ENCODE data around the gene CYTH4.

DNA sequence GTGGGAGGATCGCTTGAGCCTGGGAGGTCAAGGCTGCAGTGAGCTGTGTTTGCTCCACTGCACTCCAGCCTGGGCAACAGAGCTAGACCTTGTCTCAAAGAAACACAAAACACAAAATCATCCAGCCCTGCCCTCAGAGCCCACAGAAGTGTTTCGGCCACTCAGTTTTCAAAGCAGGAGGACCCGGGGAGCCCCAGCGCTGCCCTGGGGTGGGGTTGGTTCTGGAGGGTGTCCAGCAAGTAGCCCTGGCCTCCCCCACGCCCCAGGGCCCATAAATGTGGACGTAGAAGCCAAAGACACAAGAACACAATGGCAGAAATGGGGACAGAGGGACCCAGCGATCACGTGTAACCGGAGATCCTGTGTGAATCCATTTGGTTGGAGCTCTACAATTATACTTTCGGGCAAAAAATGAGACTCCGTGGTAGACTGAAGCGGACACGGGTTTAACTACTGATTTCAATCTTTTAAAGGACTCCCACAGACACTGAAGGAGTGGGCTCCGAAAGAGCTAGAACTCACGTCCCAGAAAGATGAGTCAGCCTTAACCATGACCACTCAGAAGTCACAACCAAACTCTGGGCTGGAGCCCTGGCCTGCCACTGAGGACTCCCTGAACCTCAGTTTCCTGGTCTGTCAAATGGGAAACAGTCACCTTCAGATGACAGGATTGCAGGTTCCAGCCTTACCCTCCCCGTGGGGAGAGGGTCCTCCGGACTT is 9.0 kb upstream of the CYTH4 start:
- no peak for TF ChIP-seq ZNF384 (IDR thresholded peaks at IDR 0.05)
- TF ChIP-seq NFRKB (IDR thresholded peaks at IDR 0.05), result no peak
- TF ChIP-seq FOXM1 (IDR thresholded peaks at IDR 0.05; ENCODE audit: borderline replicate concordance), result no peak
- TF ChIP-seq SUZ12 (IDR thresholded peaks at IDR 0.05), result no peak
- no peak for TF ChIP-seq SP1 (IDR thresholded peaks at IDR 0.05)
- TF ChIP-seq BHLHE40 (IDR thresholded peaks at IDR 0.05; ENCODE audit: borderline replicate concordance), result no peak
- TF ChIP-seq HDGF (IDR thresholded peaks at IDR 0.05; ENCODE audit: borderline replicate concordance), result no peak
